Gastrocnemius medialis (tissue), 4 donors: ENCODE results near the gene TRIM37.

ENCODE experiments used
- POLR2A ChIP-seq, 2 donors: fragments of 450-650 bp; IDR thresholded peaks; one replicate each; pipeline ENCODE4 v1.6.1; 2017; ENCODE audit warnings: antibody characterized with exemption in 2 of 2, mild to moderate bottlenecking in 2 of 2, moderate library complexity in 2 of 2
- TF ChIP-seq, protein P1 (sequence below), 5 experiments: fragments of 450-650 bp in 3 of 5; fragments of 200-600 bp in 2 of 5; sonication (generic) in 2 of 5; IDR thresholded peaks in 4 of 5; conservative IDR thresholded peaks in 1 of 5; 1 replicate in 4 of 5; 2 replicates in 1 of 5; pipeline ENCODE4 v1.5.1; 2016 to 2019; ENCODE audit warnings: antibody characterized with exemption in 5 of 5, mild to moderate bottlenecking in 3 of 5, moderate library complexity in 3 of 5

DNA sequence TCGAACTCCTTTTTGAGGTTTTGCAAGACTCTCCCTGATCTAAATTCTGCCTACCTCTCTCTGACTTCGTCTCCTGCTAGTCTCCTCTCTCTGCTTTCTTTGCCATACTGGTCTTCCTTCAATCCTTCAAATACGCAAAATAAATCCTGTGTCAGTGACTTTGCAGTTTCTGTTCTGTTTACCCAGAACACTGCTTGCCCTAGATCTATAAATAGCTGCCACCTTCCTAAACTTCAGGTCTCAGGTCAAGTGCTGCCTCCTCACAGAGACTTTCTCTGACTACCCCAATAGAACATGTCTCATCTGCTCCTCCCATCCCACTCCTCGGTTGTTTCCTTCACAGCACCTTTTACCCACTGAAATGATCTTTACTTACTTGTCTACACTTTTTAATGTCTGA is 78.9 kb downstream of the TRIM37 start:
- TF ChIP-seq POLR2A (IDR thresholded peaks at IDR 0.05) = no peak
- TF ChIP-seq, protein P1, sequence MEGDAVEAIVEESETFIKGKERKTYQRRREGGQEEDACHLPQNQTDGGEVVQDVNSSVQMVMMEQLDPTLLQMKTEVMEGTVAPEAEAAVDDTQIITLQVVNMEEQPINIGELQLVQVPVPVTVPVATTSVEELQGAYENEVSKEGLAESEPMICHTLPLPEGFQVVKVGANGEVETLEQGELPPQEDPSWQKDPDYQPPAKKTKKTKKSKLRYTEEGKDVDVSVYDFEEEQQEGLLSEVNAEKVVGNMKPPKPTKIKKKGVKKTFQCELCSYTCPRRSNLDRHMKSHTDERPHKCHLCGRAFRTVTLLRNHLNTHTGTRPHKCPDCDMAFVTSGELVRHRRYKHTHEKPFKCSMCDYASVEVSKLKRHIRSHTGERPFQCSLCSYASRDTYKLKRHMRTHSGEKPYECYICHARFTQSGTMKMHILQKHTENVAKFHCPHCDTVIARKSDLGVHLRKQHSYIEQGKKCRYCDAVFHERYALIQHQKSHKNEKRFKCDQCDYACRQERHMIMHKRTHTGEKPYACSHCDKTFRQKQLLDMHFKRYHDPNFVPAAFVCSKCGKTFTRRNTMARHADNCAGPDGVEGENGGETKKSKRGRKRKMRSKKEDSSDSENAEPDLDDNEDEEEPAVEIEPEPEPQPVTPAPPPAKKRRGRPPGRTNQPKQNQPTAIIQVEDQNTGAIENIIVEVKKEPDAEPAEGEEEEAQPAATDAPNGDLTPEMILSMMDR (IDR thresholded peaks at IDR 0.05 in 4 of 5, conservative IDR thresholded peaks at IDR 0.05 in 1 of 5) = no peak
